Left renal cortex interstitium (tissue), 4 donors: ENCODE measurements around the gene MRPS27. TPM values are rescaled to one million over a fixed set of nuclear protein-coding genes. Genes with fewer than 3 reads are reported as not detected.

ENCODE experiments used
- DNase-seq, 4 donors: peaks; one replicate each; pipeline ENCODE4 v3.0.0-alpha.2; 2013; ENCODE audit warnings: low read depth in 4 of 4, low spot score in 2 of 4, missing footprints in 1 of 4
- polyA plus RNA-seq, 4 donors: library from polyadenylated mRNA; unstranded; fragments of 120-200 nt; gene quantifications; one replicate each; pipeline ENCODE4 v1.2.1, GENCODE V29; 2013; ENCODE audit not compliant: insufficient read length in 4 of 4

MRPS27 gene
- polyA plus RNA-seq, 4 donors, result 60.5 to 71.0 (median 64.9) TPM

DNA sequence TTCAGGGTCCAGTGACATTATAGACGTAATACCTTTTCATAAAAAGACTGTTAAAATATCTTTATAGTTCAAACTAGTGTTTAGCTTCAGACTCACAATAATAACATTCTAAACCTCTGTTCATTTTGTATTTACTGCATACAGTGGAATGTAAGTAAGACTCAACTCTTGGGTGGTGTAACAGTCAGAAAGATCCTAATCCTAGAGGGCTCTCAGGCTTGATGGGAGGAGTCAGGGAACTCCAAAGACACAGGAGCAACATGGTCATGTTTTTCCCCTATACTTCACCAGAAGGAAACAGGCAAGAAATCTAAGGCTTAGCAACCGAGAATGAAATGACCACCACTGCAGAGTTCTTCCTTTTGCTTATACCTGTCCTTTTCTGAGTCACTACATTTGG lies 82.6 kb downstream of the MRPS27 start:
- no peak for DNase-seq

DNA sequence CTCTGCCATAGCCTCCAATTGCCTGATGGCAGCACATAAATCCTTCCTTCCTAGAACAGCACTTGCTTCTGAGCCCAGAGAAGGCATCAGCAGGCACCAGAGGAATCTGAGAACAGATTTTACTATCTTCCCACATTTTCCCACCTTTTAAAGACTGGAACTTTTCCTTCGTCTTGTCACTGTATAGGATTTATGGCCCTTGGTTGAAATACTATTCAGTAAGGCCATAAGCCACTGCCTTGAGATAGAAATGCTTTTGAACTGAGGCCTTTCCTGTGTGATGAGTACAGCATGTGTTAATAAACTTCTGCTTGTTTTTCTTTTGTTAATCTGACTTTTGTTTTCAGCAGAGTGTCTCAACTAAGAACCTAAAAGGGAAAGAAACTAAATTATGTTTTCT lies 84.3 kb downstream of the MRPS27 start:
- DNase-seq, result no peak

DNA sequence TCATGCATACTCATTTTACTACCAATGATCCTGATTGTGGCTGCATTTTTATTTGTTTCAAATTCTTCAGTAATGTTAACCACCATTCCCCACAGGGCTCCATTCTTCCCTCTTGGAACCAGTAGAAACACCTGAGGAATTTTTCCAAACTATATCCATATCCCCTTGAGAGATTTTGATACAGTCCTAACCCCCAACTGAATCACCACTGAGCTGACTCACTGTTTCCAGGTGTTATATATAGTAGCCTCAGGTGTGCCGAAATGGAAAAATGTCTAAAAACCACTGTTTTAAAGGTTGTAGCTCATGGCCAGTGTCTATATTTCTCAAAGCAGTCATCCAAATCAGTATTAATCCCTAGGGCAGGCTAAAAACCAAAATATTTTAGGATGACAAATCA lies 85.2 kb downstream of the MRPS27 start:
- no peak for DNase-seq

DNA sequence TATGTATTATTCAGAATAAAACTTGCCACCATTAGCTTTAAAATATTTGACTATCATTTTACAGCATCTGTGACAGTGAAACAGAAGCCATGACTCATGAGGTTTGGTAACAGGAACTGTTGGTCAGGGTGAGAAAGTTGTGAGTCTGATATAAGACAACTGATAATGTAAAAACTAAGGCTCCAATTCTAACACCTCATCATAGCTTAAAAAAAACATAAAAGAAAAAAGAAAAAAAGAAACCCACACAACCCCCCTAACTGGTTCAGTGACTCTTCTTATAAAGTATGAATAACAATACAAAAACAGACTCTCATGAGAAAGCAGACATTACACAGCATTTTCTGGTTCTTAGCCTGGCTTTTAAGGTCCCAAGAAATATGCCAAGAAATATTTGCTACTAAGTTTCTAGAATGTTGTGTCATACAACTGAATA lies 85.8 kb downstream of the MRPS27 start:
- DNase-seq, result no peak

DNA sequence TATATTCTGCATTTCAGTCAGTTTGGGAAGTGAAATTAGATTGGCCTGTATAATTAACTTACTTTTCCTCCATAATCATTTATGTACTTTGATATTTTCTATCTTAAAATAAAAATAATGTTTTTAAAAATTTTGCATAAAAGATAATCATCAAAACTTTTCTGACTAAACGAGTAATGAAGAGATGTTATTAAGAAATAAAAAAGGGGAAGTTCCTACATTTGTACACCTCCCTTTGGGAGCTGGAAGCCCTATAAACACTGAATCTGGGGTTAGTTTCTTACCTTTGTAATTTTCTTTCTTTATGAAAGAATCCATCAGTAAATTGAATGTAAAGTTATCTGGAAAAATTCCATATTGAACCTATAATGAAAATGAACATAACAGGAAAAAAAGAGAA lies 86.2 kb downstream of the MRPS27 start:
- no peak for DNase-seq

DNA sequence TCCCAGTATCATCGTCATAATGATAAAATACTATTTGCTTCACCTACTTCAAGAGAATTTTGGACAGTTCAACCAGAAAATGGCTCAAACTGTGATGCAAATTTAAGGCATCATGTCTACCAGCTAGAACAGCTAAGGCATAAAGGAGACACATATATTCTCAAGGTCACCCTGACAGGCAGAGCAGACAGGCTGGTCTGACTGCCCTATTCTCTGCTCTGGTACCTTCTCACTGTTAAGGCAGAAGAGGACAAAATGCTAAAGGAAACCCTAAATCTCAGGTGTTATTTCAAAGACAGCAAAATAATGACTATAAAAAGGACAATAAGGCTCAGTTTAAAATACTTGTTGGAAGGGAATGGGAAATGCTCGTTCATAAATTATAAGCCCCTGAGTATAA lies 87.2 kb downstream of the MRPS27 start:
- DNase-seq, result no peak

DNA sequence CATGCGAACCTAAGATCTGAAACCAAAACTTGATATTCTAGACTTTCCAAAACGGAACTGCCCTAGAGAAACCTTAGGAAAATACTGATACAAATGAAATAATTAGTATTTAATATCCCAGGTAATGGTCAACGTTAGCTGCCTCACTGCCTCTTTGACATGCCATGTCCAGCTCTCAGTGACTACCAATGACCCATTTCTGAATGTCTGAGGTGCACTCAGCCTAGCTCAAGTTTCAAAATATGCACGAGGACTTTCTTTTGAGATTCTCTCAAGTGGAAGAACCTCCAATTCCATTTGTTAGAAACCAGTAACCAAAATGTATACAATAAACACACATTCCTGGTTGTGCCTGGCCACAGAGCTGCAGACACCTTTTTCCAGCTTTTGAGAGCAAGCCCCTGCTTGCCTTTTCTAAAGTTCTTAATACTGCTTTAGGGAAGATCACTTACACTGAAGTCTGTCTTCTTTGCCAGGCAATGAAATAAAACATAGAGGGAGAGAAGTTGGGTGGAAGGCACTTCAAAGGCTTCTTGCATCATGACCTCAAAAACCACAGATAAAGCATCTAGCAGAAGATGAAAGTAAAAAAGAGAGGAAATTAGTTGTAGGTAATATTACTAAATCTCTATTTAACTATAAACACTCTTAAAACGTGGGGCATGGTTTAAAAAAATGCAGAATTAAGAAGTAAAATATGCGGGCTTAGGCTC lies 87.9 kb downstream of the MRPS27 start:
- no peak for DNase-seq

DNA sequence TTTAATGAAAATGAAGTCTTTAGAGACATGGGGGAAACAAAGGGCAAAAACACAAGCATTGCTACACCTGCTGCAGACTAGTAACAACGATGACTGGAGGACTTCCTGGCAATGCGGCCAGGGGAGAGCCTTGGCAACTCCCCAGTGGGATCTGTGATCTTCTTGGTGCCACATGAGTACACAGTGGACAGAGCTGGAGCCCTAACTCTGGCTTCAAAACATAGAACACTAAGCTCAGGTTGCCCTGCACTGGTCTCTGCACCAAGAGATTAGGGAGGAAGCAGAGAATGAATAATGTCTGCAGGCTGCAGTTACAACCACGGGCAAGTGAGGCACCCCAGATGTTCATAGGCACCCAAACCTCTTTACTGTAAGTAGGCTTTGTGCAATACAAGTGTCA lies 91.1 kb downstream of the MRPS27 start:
- DNase-seq, result no peak

DNA sequence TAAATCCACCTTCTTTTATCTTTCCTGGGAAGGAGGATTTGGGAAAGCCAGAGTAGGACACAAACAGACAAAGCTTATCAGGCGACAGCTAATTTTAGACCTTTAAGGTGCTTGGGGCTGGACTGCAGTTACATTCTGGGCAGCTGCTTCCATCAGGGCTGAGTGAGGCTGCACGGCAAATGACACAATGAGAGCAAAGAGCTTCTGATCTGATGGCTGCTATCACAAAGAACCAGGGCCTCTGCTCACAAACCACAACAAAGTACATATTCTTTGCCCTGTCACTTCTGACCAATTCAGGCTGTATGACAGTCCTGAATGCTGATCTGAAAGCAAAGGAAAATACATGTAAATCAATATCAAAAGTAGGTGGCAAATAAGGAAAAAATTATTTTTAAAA lies 93.1 kb downstream of the MRPS27 start:
- no peak for DNase-seq

DNA sequence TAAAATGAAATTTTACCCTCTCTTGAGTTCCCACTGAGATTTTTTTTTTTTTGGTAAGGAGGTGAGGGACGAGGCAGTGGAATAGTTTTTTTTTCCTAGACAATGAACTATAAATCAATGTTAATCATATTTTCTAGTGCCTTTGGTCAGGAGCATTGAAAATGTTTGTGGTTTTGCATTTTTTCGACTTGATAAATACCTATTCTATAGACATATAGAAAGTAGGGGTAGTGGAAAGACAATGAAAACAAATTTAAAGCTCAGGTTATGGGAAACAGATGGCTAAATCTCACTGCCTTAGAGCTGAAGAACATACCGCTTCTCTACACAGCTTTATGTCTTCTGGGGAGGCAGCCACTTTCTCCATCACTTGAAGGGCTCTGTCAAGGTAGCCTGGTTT lies 94.3 kb downstream of the MRPS27 start:
- no peak for DNase-seq

DNA sequence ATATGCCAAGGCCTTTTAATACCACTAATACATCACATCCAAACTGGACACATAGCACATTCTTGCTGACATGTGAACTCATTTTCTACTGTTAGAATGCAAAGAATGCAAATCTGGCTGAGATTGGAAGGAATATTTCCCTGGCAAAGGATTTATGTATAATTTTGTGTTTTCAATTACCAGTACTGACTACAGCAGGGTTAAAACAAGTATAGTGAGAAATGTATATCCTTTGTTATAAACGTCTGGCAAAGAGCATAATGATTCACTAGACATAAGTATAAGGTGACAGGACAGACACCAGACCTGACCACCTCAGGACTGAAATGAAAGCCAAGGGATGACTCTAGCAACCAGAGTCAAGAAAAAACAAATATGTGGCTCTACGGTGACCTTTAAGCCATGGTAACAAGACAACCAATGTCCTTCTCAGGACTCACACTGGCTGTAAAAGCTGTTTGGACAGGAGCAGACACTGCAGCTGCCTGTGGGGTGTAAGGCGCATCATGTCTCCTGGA lies 95.0 kb downstream of the MRPS27 start:
- DNase-seq, result no peak

DNA sequence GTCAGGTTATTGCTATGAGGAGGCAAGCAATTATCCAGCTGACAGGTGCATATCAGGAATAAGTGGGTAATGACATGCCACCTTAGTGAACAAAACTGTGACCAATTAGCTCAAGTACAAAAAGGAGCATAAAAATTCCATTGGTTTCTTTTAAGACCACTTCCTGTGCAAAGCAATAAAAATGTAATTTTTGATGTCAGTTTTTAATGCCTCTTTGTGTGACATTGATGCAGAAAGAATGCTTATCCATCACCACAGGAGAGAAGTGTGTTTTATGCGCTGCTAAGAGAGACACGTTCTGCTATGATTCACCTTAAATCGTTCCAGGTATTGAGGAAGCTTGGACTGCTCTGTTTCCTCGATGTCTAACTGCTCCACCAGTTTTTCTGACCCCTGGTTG lies 96.7 kb downstream of the MRPS27 start:
- DNase-seq, result no peak

DNA sequence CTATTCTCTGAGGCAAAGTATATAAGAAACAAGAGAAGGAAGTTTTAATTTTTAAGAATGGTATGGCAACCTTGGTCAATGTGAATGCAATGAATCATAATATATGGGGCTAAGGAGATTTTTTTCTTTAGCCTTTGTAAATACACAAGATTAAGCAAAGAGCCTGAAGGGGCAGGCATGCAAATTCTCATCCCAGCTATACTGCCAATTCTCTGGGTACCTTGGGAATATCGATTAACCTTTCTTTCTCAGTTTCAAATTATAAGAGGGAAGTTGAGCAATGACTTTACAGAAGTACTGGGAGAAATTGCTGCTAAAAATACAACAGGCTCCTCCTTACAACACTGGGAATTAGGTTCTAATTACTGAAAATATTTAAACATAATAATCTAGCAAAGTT lies 97.5 kb downstream of the MRPS27 start:
- DNase-seq, result no peak

DNA sequence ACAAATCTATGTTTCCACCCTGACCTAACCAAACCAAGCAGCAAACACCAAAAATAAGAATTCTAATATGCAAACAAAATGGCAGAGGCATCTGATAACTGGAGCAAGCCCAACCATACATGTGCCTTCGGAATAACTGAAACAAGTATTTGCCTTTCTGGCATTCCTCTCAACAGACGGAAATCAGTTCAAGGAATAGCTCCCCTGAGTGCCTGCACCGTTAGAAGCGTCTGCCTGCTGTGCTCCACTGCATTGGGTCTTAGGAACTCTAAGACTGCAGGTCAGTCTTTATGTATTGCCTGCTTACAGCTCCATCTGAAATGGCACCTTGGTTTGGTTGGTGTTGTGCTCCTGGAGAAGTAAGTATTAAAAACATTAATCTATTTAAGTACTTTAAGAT lies 98.5 kb downstream of the MRPS27 start:
- DNase-seq, result no peak

DNA sequence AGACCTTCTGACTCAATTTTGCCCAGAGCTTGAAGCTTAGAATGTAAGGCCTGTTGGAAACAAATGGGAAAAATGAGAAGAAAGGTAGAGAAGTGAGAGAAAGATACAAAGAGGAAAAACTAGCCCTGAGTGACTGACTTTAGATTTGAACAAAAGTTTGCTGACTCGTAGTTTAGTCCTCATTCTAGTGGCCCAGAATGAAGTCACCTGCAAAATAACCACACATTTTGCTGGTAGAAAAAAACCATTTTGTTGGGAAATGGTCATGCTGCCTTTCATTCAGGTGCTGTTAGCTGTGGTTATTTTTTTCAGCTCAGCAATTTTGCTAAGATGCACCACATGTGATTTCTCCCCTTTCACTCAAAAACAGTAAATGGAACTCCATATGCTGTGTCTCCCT lies 98.9 kb downstream of the MRPS27 start:
- DNase-seq, result no peak

DNA sequence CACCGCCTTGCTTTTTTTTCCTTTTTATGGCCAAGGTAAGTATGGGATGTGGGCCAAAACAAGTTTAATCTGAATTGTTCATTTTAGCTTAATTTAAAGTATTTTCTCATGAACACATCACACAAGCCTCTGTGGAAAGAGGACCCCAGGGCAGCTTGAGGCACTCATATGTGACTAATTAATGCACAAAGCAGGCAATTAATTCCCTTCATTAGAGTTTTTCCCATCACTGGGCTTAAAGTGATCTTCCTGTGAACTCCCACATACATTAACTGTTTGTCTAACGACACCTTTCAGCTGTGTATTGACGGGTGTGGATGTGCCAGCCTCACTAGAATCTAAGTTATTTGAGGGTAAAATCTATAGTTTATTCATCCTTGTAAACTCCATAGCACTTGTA lies 103.3 kb downstream of the MRPS27 start:
- no peak for DNase-seq

DNA sequence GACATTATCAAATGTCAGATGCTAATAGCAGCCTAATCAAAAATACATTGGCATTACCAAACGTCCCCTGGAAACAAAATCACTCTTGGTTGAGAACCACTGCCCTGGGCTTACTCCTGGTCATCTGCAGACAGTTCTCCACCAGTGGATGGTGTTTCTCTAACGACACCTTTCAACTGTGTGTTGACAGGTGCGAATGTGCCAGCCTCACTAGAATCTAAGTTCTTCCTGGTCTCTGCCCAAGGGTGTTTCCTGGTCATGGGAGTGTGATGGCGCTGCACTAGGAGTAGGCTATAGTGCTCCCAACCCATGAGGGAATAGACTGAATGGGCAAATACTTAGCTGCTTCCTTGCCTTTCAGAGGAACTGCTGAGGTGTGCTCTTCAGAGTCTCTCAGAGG lies 105.9 kb downstream of the MRPS27 start:
- no peak for DNase-seq

DNA sequence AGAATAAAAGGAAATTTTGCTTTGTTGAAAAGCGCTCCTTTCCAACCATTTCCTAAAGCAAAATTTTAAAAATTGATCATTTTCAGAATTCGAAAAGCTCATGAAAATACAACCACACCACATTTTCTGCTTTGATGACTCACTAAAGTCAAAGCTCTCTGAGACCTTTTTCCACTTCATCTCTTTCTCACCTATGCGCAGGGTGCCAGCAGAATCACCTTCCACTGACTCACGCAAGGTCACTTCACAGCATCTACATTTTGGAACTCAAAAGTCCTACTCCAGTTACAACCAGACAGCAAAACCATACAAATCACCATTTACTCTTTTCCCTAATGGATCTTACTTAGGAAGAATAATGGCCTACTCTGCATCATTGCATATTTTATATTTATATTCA lies 106.6 kb downstream of the MRPS27 start:
- no peak for DNase-seq

DNA sequence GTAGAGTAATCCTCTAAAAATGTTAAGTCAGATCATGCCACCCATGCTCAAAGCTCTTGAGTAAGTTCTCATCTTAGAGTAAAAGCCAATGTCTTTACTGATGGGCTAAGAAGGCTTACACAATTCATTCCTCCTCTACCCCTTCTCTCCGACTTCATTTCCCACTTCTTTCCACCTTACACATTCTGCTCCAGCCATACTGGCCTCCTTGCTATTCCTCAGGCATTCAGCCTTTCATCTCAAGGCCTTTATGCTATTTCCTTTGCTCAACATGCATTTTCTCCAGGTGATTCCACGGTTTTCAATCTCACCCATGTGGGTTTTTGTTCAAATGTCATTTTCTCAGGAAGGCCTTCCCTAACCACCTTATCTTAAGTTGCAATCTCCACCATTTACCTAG lies 107.9 kb downstream of the MRPS27 start:
- no peak for DNase-seq

DNA sequence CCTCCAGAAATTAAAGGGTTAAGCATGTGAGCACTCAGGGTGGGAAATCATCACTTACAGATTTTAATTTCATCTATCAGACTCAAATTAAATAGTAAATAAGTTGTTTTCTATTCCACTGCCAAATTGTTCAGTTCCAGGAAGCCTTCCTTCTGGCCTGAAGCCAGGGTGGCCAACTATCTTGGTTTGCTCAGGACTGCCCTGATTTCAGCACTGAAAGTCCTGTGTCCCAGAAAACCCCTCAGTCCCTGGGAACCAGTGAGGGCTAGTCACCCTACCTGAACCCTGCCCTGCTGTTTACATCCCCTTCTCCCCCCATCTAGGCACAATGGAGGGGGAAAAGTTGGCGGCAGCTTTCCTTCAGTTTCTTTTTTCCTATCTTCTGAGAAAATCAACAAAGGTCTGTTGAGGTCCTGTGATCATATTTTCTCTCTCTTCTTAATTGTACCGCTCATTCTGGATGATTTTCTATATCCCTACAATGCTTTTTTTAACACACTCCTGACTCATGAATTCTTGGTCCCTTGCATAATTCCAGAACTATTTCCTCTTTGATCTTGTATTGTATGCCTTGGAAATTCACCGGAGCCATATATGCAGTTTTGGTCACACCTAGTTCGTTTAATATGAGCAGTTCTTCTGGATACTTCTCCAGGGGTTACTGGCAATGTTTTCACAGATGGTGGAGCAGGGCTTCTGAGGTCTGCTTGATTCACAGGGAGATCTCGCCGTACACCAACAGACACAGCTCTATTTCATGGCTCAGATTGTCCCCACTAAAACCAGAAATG lies 109.0 kb downstream of the MRPS27 start:
- DNase-seq, result peak in 1 of 4 donors; percentile 10

DNA sequence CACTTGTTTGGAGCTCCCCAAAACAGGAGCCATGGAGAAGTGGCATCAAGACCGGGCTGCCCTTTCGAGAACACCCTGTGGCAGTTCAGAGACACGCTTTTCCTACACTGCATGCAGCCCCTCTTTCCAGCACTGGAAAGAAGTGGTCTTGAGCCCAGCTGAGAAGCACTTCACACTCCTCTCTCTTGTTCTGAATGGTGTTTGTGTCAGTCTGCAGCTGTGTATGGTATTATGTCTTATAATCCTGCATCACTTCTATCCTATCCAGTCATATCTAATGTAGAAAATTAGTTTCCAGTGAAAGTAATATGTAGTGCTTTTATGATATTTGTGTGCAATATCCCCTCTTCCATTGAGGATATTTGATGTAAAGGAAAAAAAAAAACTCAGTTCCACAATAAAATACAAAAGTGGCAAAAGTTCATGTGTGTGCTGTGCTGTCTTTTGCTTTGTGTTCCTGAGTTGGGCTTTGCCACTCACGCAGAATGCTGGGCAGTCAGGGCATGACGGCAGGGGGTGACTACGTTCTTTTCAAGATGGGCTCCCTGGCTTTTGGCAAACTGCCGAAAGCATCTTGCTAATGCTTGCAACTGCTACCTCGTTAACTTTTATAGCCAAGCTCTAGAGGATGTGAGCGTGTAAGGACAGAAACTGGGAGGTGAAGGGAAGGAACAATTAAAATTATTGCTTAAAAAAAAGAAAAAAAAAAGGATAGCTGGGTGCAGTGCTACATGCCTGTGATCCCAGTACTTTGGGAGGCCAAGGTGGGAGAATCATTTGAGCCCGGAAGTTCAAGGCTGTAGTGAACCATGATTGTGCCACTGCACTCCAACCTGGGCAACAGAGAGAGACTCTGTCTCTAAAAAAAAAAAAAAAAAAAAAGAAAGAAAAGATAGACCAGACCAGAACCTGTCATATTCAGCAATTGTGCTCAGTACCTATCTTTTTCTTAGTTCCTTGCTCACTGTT lies 110.6 kb downstream of the MRPS27 start:
- peak; percentile 15 to 54 (median 42) for DNase-seq
